ENCODE data around the gene GPR141. TPM values are rescaled to one million over a fixed set of nuclear protein-coding genes. Genes with fewer than 3 reads are reported as not detected.

Gene GPR141
- total RNA-seq, 1 experiment from 2014 or later, result not detected

- intact Hi-C loops (cut with micrococcal nuclease; ENCODE audit: unreplicated experiment), result no loop called here
- no peak for DNase-seq
- Mint-ChIP-seq H3K27ac (ENCODE audit: unreplicated experiment) (no peak overlapping the region), H3K9me3 (ENCODE audit: unreplicated experiment) (no peaks in the 10 kb centered on the region), H3K4me3 (ENCODE audit: unreplicated experiment) (no peak overlapping the region), H3K4me1 (ENCODE audit: low read depth, unreplicated experiment) (peaks cover 6% of the 10 kb centered on the region), H3K36me3 (ENCODE audit: insufficient read depth, unreplicated experiment) (no peaks in the 10 kb centered on the region), H3K27me3 (ENCODE audit: insufficient read depth, unreplicated experiment) (no peaks in the 10 kb centered on the region)
- Histone ChIP-seq H3K4me1 (peaks cover 13% of the 10 kb centered on the region; the same call in 1 of the 2 replicates), H3K9me3 (no peaks in the 10 kb centered on the region), H3K4me3 (ENCODE audit: low read depth, low read length) (no peak overlapping the region), H3K36me3 (ENCODE audit: control insufficient read depth, insufficient read depth, low read length) (no peaks in the 10 kb centered on the region), H3K27me3 (replicated peaks; ENCODE audit: control insufficient read depth, insufficient read depth, low read length) (no peaks in the 10 kb centered on the region)
- TF ChIP-seq CTCF (IDR thresholded peaks at IDR 0.05; ENCODE audit: insufficient read depth in 1 of 2, low read depth in 1 of 2, low read length in 1 of 2, severe bottlenecking in 1 of 2, unreplicated experiment in 1 of 2), result no peak
- CTCF ChIA-PET, result no interaction called here
- POLR2A ChIA-PET, result no interaction called here
- no TSS peak for BruUV-seq (replicated peaks)
These were observed 19.9 kb upstream of the GPR141 start for GRCh38 chr7:37663693-37664092.

- intact Hi-C loops (cut with micrococcal nuclease; ENCODE audit: unreplicated experiment), result no loop called here
- DNase-seq, result no peak
- peaks cover 6% of the 10 kb centered on the region for H3K4me1 Mint-ChIP-seq (ENCODE audit: low read depth, unreplicated experiment)
- H3K27ac Mint-ChIP-seq (ENCODE audit: unreplicated experiment), result no peak overlapping the region
- H3K4me3 ChIP-seq (ENCODE audit: low read depth, low read length), result no peak overlapping the region
- H3K4me1 ChIP-seq, result peaks cover 13% of the 10 kb centered on the region; the same call in 1 of the 2 replicates
- no peak overlapping the region for H3K4me3 Mint-ChIP-seq (ENCODE audit: unreplicated experiment)
- no peaks in the 10 kb centered on the region for H3K27me3 ChIP-seq (replicated peaks; ENCODE audit: control insufficient read depth, insufficient read depth, low read length)
- H3K36me3 ChIP-seq (ENCODE audit: control insufficient read depth, insufficient read depth, low read length), result no peaks in the 10 kb centered on the region
- BruUV-seq (replicated peaks), result TSS peak; percentile 55
- no peaks in the 10 kb centered on the region for H3K36me3 Mint-ChIP-seq (ENCODE audit: insufficient read depth, unreplicated experiment)
- H3K9me3 ChIP-seq, result no peaks in the 10 kb centered on the region
- CTCF ChIA-PET, result no interaction called here
- POLR2A ChIA-PET, result no interaction called here
- TF ChIP-seq CTCF (IDR thresholded peaks at IDR 0.05; ENCODE audit: insufficient read depth in 1 of 2, low read depth in 1 of 2, low read length in 1 of 2, severe bottlenecking in 1 of 2, unreplicated experiment in 1 of 2), result no peak
- H3K27me3 Mint-ChIP-seq (ENCODE audit: insufficient read depth, unreplicated experiment), result no peaks in the 10 kb centered on the region
- H3K9me3 Mint-ChIP-seq (ENCODE audit: unreplicated experiment), result no peaks in the 10 kb centered on the region
These were observed 18.1 kb upstream of the GPR141 start for GRCh38 chr7:37665352-37666022.

- no peak for TF ChIP-seq CTCF (IDR thresholded peaks at IDR 0.05; ENCODE audit: insufficient read depth in 1 of 2, low read depth in 1 of 2, low read length in 1 of 2, severe bottlenecking in 1 of 2, unreplicated experiment in 1 of 2)
- BruUV-seq (replicated peaks), result TSS peak; percentile 63
- Mint-ChIP-seq H3K4me3 (ENCODE audit: unreplicated experiment) (no peak overlapping the region), H3K27me3 (ENCODE audit: insufficient read depth, unreplicated experiment) (no peaks in the 10 kb centered on the region), H3K4me1 (ENCODE audit: low read depth, unreplicated experiment) (peaks cover 6% of the 10 kb centered on the region), H3K36me3 (ENCODE audit: insufficient read depth, unreplicated experiment) (no peaks in the 10 kb centered on the region), H3K9me3 (ENCODE audit: unreplicated experiment) (no peaks in the 10 kb centered on the region), H3K27ac (ENCODE audit: unreplicated experiment) (peak overlapping the region; percentile 12)
- H3K9me3 ChIP-seq, result no peaks in the 10 kb centered on the region
- intact Hi-C loops (cut with micrococcal nuclease; ENCODE audit: unreplicated experiment), result no loop called here
- no peak overlapping the region for H3K4me3 ChIP-seq (ENCODE audit: low read depth, low read length)
- no peaks in the 10 kb centered on the region for H3K36me3 ChIP-seq (ENCODE audit: control insufficient read depth, insufficient read depth, low read length)
- no peaks in the 10 kb centered on the region for H3K27me3 ChIP-seq (replicated peaks; ENCODE audit: control insufficient read depth, insufficient read depth, low read length)
- CTCF ChIA-PET, result no interaction called here
- DNase-seq, result peak in 1 of 2 experiments; percentile 49
- POLR2A ChIA-PET, result no interaction called here
- H3K4me1 ChIP-seq, result peaks cover 13% of the 10 kb centered on the region; the same call in 1 of the 2 replicates
These were observed 17.4 kb upstream of the GPR141 start for GRCh38 chr7:37666026-37666799.
